Stomach smooth muscle (tissue), 2 donors: ENCODE results near the gene GCC2.
"Not testable (repeated sequence)": the region's sequence is repeated elsewhere in the genome, so short reads cannot be mapped to it uniquely, and the experiment has no call there.

ENCODE experiments used
- H3K27ac ChIP-seq: one replicate; pipeline ENCODE4 v1.7.0; 2013; ENCODE audit warnings: mild to moderate bottlenecking, low read length, inconsistent platforms
- H3K27me3 ChIP-seq, 2 donors: one replicate each; pipeline ENCODE4 v1.7.0; 2013; ENCODE audit warnings: low read length in 2 of 2; ENCODE audit not compliant: insufficient read depth in 2 of 2, control insufficient read depth in 1 of 2
- H3K36me3 ChIP-seq, 2 donors: one replicate each; pipeline ENCODE4 v1.7.0; 2013; ENCODE audit warnings: low read length in 2 of 2; ENCODE audit not compliant: control insufficient read depth in 2 of 2, insufficient read depth in 2 of 2
- H3K4me1 ChIP-seq: one replicate; pipeline ENCODE4 v1.7.0; 2013; ENCODE audit warnings: low read length; ENCODE audit not compliant: control insufficient read depth, insufficient read depth
- H3K4me3 ChIP-seq, 2 donors: one replicate each; pipeline ENCODE4 v1.7.0; 2013; ENCODE audit warnings: low read length in 2 of 2
- H3K9ac ChIP-seq, 2 donors: one replicate each; pipeline ENCODE4 v1.7.0; 2013; ENCODE audit warnings: low read length in 2 of 2, mild to moderate bottlenecking in 1 of 2
- H3K9me3 ChIP-seq, 2 donors: one replicate each; pipeline ENCODE4 v1.7.0; 2013; ENCODE audit warnings: low read length in 2 of 2; ENCODE audit not compliant: control insufficient read depth in 2 of 2
- donor health status: healthy.
- donor health status: Pancreatic carcinoma.

Gene GCC2

GRCh38 chr2:108524688-108525087 is 75.7 kb downstream of the GCC2 start:
- H3K36me3 ChIP-seq, H3K9ac ChIP-seq, H3K27ac ChIP-seq: not testable (repeated sequence)

DNA sequence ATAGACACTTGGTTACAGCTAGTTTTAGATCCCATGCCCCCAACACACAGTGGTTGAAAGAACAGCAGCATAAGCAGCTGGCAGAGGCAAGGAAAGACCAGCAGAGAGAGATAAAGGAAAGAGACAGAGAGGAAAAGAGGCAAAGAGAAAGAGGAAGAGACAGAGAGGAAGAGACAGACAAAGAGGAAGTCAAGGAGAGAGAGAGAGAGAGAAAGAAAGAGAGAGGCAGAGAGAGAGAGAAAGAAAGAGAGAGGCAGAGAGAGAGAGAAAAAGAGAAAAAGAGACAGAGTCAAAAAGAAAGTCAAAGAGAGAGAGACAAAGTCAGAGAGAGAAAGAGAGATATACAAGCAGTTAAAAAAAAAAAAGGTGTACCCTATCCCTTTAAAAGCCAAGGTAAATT is 76.3 kb downstream of the GCC2 start:
- H3K4me3 ChIP-seq, H3K27me3 ChIP-seq, H3K9me3 ChIP-seq, H3K4me1 ChIP-seq, H3K27ac ChIP-seq, H3K9ac ChIP-seq, H3K36me3 ChIP-seq: not testable (repeated sequence)

More at GRCh38 chr2:108524688-108525087, 75.7 kb downstream of the GCC2 start:
- not testable (repeated sequence) for H3K27me3 ChIP-seq, H3K4me3 ChIP-seq, H3K4me1 ChIP-seq, H3K9me3 ChIP-seq

DNA sequence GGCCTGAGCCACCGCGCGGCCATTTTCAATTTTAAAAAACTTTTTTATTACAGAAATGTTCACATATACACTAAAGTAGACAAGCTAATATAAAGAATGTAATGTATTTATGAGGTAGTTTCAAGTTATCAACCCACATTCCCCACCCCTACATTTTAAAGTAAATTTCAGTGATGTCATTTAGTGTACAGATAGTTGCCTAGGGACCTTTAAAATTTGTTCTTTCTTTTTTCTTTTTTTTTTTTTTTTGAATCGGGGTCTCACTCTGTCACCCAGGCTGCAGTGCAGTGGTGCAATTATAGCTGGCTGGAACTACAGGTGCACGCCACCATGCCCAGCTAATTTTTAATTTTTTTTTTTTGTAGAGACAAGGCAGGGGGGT is 82.7 kb downstream of the GCC2 start:
- H3K27me3 ChIP-seq, result no peaks in the 10 kb centered on the region
- H3K36me3 ChIP-seq, result no peaks in the 10 kb centered on the region
- no peak overlapping the region for H3K9ac ChIP-seq
- H3K9me3 ChIP-seq, result no peaks in the 10 kb centered on the region
- no peak overlapping the region for H3K4me3 ChIP-seq
- peaks cover 5% of the 10 kb centered on the region for H3K4me1 ChIP-seq
- no peak overlapping the region for H3K27ac ChIP-seq

DNA sequence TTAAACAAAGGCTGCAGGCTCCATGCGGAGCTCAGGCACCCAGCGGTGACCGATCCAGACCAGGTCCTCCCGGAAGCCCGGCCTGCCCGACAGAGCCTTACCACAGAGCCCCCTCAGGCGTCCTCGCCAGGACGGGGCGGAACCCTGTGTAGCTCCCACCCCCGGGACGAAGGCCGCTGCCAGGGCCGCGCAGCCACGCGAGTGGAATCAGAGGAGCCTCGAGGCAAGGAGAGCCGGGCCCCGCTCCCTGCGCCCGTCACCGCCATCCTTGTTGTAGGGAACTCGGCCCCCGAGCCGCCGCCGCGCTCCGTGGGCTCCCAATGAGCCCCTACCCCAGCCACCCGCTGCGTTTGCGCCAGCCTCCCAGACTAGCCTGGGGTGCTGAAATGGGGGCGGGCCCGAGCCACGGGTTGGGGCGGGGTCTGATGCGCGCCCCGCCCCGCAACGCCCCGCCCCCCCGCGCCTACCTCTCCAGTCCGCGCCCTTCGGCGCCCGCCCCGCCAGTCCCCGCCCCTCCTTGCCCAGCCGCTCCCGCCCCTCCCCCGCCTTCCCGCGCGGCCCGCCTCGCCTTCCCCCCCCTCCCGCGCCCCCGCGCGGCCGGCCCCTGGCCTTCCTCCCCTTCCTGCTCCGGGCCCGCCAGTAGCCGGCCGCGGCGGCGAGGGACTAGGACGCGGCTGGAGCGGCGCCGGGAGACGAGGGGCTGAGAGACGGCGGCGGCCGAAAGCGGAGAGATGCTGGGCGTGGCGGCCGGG is 85.0 kb downstream of the GCC2 start, which contains the start of gene LIMS1:
TSS of gene LIMS1 (plus strand) at position 639 of the 752 bp plus-strand sequence. CDS start at position 732, 93 bp downstream.
- H3K4me1 ChIP-seq, result peaks cover 9% of the 10 kb centered on the region
- H3K36me3 ChIP-seq, result no peaks in the 10 kb centered on the region
- H3K9me3 ChIP-seq, result no peaks in the 10 kb centered on the region
- H3K27me3 ChIP-seq, result no peaks in the 10 kb centered on the region
- H3K4me3 ChIP-seq, result peak within 1 kb of the TSS; percentile 84 to 88
- H3K27ac ChIP-seq, result peak within 1 kb of the TSS; percentile 75
- peak within 1 kb of the TSS; percentile 74 to 86 for H3K9ac ChIP-seq

- Histone ChIP-seq H3K36me3 (no peaks in the 10 kb centered on the region), H3K27me3 (no peaks in the 10 kb centered on the region), H3K27ac (no peak overlapping the region), H3K4me1 (peaks cover 9% of the 10 kb centered on the region), H3K9ac (peak overlapping the region; percentile 74 to 86), H3K4me3 (peak overlapping the region; percentile 79 to 83), H3K9me3 (no peaks in the 10 kb centered on the region)
Observed at GRCh38 chr2:108534584-108535356, 85.8 kb downstream of the GCC2 start.

GRCh38 chr2:108535357-108535631 is 86.3 kb downstream of the GCC2 start:
- Histone ChIP-seq H3K27ac (no peak overlapping the region), H3K4me1 (peaks cover 9% of the 10 kb centered on the region), H3K9me3 (no peaks in the 10 kb centered on the region), H3K36me3 (no peaks in the 10 kb centered on the region), H3K9ac (peak overlapping the region; percentile 74 to 86), H3K4me3 (peak overlapping the region; percentile 79 to 83), H3K27me3 (no peaks in the 10 kb centered on the region)

DNA sequence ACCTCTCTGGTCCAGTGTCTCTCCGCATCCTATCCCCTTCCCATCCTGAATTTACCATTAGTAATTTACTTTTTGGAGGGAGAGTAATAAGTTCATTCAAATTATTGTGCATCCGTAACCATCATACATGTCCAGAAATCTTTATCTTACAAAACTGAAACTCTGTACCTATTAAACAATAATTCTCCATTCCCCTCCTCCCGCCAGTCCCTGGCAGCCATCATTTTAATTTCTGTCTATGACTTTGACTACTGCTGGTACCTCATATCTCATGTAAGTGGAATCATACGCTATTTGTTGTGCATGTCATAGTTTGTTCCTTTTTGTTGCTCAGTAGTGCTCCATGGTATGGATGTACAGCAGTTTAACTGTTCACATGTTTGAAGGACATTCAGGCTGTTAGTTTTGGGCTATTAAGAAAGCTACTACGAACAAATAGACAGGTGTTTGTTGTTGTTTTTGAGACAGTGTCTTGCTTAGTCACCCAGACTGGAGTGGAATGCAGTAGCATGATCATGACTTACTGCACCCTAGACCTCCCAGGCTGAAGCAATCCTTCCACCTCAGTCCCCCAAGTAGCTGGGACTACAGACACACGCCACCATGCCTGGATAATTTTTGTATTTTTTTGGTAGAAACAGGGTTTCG is 87.3 kb downstream of the GCC2 start:
- Histone ChIP-seq H3K27ac (no peak overlapping the region), H3K36me3 (no peaks in the 10 kb centered on the region), H3K4me1 (peaks cover 13% of the 10 kb centered on the region), H3K4me3 (peak overlapping the region; percentile 79 to 83), H3K9ac (no peak overlapping the region), H3K27me3 (no peaks in the 10 kb centered on the region), H3K9me3 (no peaks in the 10 kb centered on the region)

DNA sequence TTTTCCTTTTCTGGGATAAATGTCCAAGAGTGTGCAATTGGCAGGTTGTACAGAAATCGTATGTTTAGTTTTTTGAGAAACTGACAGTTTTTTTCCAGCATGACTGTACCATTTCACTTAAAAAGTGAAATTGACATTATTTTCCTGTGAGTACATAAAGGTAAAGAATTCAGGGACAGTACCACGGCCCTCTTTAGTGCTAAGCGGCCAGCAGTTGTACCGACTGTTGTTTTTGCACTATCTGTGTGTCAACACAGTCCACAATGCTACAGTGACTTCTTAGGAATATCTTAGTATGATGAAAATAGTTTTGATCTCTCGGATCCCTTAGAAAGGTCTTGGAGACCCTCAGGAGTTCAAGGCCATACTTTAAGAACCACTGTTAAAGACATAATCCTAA is 87.9 kb downstream of the GCC2 start:
- no peak overlapping the region for H3K9ac ChIP-seq
- no peak overlapping the region for H3K4me3 ChIP-seq
- no peak overlapping the region for H3K27ac ChIP-seq
- no peaks in the 10 kb centered on the region for H3K36me3 ChIP-seq
- H3K27me3 ChIP-seq, result no peaks in the 10 kb centered on the region
- H3K4me1 ChIP-seq, result peaks cover 17% of the 10 kb centered on the region
- no peaks in the 10 kb centered on the region for H3K9me3 ChIP-seq

- Histone ChIP-seq H3K9me3 (no peaks in the 10 kb centered on the region), H3K4me1 (peaks cover 17% of the 10 kb centered on the region), H3K27ac (peak overlapping the region; percentile 2)
Observed at GRCh38 chr2:108538000-108538625, 89.1 kb downstream of the GCC2 start.

DNA sequence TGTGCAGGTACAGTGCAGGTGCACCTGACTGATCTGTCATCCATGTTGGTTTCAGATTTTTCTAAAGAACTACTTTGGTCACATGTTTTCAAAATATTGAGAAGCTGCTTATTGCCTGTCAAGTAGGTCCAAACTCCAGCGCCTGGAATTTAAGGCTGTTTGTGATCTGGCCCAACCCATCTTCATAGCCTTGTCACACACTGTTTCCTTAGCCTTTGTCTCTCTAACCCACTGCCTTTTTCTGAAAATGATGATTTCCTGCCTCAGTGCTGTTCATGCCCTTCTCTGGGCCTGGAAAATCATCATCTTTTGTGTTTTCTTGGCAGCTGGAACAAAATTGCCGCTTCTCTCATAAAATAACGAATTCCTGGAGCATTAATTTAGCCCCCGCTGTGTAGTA is 92.4 kb downstream of the GCC2 start:
- peaks cover 14% of the 10 kb centered on the region for H3K4me1 ChIP-seq
- H3K36me3 ChIP-seq, result no peaks in the 10 kb centered on the region

More at GRCh38 chr2:108538000-108538625, 89.1 kb downstream of the GCC2 start:
- H3K9ac ChIP-seq, result no peak overlapping the region
- no peak overlapping the region for H3K4me3 ChIP-seq
- H3K27me3 ChIP-seq, result no peaks in the 10 kb centered on the region
- H3K36me3 ChIP-seq, result no peaks in the 10 kb centered on the region

More for the DNA sequence above, 92.4 kb downstream of the GCC2 start:
- peak overlapping the region; percentile 1 for H3K27ac ChIP-seq
- H3K27me3 ChIP-seq, result no peaks in the 10 kb centered on the region
- no peak overlapping the region for H3K4me3 ChIP-seq
- no peak overlapping the region for H3K9ac ChIP-seq
- no peaks in the 10 kb centered on the region for H3K9me3 ChIP-seq
